ENCODE data around the gene DNAJB13.

DNA sequence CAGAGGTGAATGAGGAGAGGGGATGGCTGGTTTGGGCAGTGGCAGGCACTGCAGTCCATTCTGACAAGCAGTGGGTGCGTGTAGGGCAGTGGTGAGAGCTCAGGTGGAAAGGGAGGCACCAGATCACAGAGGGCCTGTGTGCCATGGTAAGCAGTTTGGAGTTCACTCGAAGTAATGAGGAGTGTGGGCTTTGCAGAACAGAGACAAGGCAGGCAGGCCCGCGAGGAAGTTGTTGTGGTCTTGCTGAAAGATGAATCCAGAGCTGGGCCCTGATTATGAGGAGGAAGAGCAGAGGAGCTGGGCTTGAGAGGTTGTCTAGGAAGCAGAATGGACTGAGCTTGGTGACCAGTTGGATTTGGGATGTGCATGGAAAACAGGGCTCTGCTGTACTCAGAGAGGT, 1.6 kb upstream of the DNAJB13 start:
- TF ChIP-seq CTCF (tag by site-specific recombination; IDR thresholded peaks at IDR 0.05) (no peak), ZNF133 (tag by site-specific recombination; IDR thresholded peaks at IDR 0.05) (no peak), ZNF184 (tag by site-specific recombination; IDR thresholded peaks at IDR 0.05) (no peak)

Measured in HEK293 (cell line).